Effector CD8-positive, alpha-beta T cell (primary cell): ENCODE measurements around the gene OR2S2.
"Not testable (repeated sequence)": the region's sequence is repeated elsewhere in the genome, so short reads cannot be mapped to it uniquely, and the experiment has no call there.

Experiments used
- DNase-seq: peaks from one replicate; lab custom pipeline; 2025; lab: John Stamatoyannopoulos, UW

OR2S2 gene

DNA sequence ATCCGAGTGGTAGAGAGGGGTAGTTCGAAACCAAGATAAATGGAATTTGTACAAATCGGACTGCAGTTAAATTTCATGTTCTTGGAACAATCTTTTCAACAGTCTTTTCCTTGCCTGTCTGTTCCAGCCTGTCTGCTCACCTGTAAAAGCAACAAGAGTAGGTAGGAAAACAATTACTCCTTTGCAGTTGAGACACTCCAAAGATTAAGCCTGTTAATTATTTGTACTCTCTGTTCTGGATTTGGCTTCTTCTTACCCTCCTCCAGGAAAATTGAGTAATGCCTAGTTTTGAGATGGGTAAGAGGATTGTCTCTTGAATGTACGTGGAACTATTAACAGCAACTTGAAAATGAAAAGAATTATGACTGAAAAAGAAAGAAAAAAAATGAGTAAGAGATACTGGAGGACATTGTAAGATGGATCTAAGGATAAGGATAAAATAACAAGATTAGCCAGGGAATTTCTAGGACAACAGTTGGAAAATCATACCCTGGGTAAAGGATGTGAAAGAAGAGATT is 24.3 kb downstream of the OR2S2 start:
- DNase-seq = no peak

DNA sequence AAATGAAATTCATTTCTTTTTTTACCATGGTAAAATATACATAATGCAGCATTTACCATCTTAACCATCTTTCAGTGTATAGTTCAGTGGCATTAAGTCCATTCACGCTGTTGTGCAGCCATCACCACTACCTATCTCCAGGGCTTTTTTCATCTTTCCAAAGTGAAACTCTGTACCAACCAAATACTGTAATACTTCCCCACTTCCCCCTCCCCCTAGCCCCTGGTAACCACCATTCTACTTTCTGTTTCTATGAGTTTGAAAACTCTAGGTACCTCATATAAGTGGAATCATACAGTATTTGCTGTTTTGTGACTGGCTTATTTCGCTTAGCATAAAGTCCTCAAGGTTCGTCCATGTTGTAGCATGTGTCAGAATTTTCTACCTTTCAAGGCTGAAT is 25.2 kb downstream of the OR2S2 start:
- DNase-seq = no peak

DNA sequence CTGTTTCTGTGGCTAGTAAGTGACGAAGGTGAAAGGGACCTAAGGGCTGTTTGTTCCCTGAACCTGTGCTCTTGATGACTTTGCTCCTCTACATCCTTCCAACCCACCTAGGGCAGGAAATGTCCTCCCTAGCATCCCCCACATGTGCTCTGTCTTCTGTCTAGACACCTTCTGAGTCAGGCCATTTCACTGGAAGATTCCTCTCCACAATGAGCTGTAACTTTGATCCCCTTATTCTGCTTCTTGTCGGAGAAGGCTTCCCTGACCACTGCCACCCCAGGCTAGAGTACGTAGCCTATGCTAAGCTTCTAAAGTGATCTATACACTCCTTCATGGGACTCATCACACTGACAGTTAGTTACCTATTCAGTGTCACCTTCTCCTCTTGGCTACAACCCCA is 27.0 kb downstream of the OR2S2 start:
- no peak for DNase-seq

DNA sequence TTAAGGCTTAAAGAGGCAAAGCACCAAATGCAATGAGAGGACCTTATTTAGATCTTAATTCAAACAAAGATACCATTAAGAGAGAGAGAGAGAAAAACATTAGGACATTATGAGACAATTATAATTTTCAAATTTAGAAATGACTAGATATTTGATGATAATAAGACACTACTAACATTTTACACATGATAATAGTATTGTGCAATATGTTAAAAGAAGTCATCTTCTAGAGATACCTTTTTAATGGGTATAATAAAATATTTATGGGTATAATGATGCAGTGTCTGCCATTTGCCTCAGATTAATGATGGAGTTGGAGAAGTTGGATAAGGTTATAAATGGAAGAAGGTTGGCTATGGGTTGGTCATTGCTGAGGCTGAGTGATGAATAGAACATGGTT is 27.4 kb downstream of the OR2S2 start:
- no peak for DNase-seq

DNA sequence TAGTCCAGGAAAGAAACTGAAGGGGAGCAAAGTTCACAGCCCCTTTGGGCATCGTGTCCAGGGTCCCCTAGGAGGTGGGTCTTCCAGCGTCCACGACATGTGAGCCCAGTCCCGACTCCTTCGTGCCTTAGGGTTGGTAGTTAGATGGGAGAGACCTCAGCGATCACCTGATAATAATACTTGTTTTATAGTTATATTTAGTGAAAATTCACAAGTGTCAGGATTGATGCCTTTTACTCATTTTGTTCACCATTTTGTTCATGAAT is 28.6 kb downstream of the OR2S2 start:
- no peak for DNase-seq

DNA sequence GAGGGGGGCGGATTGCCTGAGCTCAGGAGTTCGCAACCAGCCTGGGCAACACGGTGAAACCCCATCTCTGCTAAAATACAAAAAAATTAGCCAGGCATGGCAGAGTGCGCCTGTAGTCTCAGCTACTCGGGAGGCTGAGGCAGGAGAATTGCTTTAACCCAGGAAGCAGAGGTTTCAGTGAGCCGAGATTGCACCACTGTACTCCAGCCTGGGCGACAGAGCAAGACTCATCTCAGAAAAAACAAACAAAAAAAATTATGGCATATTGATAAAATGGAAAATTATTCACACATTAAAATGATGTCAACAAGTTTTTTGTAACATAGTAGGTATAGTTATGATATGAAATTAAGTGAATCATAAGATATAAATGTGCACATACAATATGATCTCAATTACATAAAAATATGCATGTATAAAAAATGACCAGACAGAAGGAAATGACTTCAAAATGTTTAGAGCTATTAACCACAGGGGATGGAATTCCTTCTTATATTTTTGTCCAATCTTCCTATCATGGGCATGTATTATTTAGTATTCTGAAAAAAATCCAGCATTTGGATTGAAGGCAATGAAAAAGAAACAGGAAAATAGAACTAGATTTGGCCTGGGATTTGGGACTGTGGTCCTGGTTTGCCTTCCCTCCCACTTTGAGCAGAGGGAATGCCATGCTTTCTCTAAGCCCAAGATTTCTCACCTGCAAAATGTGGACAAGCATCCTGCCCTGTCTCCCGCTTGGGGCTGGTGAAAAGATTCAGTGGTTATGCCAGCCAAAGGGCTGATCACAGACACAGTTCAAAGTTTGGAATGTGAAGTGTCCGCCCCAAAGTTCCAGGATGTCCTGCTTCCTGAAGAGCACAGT is 29.1 kb downstream of the OR2S2 start:
- DNase-seq = no peak

DNA sequence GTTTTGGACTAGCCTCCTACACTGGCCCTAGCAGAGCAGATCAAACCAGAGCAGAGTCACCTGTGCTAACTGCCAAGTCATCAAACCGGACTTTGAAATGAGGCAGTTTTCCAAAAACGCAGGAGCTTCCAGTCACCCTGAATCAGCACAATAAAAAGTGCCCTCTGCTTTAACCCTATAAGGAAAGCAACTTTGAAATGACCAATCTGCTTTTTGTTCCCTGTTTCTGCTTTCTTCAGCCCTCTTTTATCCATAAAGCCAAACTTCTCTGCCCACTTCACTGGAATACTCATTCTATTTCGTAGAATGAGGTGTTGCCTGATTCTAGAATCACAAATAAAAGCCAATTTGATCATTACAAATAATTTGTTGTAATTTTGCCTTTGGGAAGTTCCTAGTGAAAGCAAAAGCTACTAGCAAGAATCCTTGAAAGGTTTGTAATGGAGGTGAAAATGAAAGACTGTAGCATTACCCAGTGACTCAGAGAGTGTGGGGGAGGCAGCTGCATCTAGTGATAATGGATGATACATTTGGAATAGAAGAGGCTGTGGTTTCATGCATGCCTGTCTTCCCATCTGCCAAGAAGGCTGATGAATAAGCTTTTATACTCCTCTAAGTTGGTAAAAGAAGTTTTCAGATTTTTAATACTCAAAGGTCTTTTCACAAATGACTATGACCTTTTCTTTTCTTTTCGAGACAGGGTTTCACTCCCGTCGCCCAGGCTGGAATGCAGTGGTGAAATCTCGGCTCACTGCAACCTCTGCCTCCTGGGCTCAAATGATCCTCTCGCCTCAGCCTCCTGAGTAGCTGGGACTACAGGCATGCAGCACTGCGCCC is 33.8 kb downstream of the OR2S2 start:
- DNase-seq = no peak

DNA sequence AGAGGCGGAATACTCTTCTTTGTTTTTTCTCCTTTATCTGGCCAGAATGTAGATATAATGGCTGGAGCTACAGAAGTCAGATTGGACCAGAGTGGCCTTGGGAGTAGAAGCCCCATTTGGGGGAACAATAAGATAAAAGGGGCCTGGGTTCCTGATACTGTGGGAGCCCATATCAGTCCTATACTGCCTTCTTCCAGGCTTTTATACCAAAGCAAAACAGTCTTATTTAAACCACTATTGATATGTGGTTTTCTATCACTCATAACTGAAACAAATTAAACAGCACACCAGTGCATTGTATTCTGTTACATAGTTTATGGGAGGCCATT is 34.4 kb downstream of the OR2S2 start:
- DNase-seq = no peak

DNA sequence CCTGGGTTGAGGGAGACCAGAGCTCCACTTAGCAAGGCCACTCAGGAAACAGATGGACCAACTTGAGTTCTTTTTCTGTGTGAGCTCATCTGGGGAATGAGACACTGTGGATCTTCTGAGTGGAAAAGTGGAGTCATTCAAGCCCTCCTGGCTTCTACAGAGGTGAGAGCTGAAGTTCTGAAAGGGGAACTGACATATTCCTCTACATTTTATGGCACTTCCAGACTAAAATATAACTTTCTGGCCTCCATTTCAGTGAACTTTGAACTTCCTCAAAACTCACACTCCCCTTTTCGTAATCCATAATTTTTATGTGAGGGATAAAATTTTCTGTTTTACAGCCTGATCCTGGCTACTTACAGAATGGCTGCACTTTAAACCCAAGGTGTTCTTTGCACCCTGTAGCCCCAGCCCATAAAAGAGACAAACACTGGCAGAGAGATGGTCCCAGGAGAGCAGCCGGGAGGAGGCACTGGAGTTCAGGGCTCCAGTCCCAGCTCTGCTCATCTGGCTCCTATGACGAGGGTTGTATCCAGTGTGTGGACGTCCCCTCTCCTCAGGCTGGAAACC is 37.8 kb downstream of the OR2S2 start:
- no peak for DNase-seq

DNA sequence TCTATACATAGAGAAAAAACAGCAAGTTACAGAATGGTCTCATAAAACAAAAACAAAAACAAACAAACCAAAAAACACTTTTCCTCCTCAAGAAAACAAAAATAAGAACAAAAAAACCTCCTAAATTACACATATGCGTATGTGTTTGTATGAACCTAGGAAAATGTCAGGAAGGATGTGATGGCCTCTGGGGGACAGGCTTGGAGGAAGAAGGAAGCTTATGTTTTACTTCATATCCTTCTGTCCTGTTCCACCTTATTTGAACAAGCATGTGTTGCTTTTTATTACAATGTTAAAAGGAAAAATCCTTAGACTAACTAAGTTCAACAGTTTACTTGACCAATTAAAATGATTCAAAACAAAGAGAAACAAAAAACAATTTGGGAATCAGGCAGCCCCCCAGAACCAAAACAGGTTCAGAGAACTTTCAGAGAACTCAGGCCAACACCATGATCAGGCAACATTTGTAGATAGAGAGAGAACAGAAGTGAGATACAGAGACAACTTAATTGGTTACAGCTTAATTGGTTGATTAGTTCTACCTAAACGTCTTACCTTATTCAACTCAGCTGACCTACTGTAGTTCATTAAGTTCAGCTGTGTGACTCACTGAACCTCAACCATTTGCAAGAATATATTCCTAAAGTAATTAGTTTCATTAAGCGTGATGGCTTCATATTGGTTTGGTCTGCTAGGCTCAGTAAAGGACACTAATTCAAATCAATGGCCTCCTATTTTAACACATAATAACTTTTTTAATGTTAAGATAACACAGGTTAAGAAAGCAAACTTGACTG is 38.5 kb downstream of the OR2S2 start:
- DNase-seq = no peak

DNA sequence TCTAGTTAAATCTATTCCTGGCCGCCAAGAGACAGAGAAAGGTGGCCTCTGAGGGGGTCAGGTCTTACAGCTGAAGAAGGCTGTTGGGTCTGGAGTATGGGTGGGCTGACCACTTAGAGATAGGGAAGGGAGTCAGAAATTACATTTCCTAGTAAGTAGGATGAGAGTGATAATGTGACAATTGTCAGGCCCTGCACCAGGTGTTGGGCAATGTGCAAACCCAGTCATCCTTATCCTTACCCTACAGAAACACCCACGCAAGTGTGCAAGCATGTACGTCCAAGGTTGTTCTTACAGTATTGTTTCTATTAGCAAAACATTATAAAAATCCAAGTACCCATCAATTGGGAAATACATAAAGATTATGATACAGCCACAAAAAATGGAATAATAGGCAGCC is 39.2 kb downstream of the OR2S2 start:
- no peak for DNase-seq

DNA sequence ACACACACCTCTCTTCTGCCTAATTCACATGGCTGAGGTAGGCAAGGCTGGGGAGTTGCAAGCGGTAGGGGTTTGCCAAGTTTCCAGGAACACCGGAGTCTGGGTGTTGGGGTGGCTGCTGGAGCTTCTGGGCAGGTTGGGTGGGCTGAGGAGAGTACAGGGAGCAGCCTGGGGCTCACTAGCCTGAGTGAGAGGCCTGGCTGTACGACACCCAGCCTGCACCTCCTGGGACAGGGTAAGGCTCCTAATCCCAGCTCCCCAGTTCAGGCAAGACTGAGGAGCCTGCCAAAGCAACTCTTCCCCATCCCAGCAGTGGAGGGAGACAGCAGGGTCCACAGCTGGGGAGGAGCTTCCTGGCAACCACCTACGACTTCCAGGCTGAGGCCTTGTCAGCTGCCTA is 40.7 kb downstream of the OR2S2 start:
- no peak for DNase-seq

DNA sequence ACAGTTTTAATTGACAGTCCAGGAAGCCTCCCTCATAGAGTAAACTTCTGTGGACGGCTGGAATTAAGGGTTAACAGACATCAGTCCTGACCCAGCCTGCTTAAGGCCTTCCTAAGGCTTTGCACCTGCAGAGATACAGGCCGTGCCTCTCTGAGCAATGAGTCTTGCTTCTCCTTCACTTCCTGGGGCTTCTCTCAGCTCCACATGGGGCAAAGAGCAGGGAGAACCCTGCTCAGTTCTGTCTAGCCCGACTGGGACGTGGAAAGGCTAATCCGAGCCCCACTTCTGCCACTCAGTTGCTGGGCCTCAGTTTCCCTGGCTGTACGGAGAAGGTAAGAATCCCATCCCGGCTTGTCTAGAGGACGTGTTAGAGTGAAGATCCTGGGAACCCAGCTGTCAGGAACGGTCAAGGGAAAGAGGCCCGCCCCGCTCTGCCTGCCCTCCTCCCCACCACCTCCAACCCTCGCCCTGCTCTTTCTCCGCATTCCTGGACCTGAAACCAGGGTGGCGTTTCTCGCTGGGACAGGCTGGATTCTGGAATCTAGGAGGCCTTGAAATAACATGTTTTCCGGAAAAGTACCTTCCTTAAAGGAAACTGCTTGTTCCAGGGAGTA is 42.2 kb downstream of the OR2S2 start:
- no peak for DNase-seq

DNA sequence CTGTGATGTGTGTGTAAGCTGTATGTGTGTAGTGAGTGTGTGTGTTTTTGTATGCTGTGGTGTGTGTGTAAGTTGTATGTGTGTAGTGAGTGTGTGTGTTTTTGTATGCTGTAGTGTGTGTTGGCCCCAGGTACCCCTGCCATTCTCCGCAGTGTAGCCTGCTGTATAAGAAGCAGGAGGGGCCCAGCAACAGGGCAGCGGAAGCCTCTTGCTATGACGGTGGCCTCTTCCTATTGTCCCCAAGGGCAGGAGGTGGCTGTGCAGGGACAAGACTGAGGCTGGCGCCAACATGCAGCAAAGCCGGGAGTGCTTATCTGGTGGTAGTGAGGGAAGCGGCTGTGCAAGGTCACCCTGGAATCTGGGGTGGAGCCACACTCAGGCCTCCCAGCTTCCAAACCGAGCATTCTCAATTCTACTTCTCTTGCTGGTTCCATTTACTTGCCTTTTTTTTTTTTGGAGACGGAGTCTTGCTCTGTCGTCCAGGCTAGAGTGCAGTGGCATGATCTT is 43.6 kb downstream of the OR2S2 start:
- DNase-seq = no peak

DNA sequence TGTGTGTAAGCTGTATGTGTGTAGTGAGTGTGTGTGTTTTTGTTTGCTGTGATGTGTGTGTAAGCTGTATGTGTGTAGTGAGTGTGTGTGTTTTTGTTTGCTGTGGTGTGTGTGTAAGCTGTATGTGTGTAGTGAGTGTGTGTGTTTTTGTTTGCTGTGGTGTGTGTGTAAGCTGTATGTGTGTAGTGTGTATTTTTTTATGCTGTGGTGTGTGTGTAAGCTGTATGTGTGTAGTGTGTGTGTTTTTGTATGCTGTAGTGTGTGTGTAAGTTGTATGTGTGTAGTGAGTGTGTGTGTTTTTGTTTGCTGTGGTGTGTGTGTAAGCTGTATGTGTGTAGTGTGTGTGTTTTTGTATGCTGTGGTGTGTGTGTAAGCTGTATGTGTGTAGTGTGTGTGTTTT is 44.5 kb downstream of the OR2S2 start:
- DNase-seq = not testable (repeated sequence)

DNA sequence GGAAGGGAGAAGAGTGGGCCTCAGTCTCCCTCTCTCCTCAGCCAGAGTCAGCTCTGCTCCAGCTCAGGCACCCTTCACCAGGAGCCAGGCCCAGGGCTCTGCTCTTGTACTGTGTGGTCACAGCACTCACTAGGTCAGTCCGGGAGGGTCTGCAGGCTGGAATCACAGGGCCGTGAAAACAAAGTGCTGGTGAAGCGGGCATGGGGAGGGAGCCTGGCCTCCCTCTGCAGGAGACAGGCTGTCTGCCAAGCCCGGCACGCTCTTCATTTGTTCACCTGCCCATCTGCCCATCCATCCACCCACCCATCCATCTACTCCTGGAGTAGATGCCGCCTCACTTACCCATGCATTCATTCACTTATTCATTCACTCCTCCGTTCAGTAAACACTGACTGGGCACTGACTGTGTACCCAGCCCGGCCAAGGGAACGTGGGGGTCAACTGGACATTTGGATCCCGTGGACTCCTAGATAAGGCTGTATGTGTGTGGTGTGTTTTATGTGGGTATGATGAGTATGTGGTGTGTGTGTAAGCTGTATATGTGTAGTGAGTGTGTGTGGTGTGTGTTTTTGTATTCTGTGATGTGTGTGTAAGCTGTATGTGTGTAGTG is 45.1 kb downstream of the OR2S2 start:
- DNase-seq = no peak

DNA sequence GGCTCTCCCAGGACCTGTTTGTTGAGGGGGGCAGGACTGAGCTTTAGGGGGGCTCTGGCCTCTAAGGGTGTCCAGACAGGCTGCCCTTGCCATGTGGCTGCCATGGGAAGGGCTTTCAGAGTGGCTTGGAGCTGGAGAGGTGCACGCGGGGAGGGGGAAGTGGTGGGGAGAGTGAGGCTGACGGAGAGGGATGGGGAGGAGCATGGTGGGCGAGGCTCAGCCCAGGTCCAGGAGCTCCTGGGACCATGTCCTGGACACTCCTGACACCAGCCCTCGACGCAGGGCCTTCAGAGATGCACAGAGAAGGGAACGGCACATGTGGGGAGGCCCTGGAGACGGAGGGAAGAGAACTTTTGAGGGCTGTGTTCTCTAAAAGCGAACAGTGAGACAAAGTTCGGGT is 46.3 kb downstream of the OR2S2 start:
- no peak for DNase-seq

DNA sequence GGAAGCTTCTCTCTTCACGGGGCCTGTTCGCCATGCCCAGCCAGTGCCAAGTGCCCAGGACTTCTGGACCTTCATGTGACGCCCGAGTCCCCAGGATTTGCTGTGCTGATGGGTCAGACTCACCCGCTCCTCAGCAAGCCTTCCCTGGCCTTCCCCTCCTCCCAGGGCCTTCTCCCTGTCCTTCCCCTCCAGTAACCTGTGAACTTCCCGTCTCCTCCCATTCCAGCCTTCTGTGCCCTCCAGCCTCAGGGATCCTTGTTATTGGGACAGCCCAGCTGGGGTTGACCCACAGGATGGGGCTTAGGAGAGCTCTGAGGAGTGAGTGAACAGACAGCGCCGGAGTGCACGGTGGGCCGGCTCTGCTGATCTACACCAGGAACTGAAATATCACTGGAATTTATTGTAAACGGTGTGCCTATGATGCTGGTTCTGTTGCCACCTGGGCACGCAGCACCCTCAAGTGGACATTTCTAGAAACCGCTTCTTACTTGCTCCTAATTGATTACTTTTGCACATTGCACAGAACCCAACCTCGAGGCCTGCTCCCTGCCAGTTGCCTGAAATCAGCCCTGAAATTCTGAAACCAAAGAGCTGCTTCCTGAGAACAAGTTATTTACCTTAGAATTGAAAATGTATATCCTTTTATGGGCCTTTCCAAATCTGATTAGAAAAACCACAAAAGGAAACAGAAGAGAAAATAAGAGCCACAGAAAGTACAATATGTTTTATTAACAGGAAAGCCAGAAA is 47.2 kb downstream of the OR2S2 start:
- DNase-seq = no peak

DNA sequence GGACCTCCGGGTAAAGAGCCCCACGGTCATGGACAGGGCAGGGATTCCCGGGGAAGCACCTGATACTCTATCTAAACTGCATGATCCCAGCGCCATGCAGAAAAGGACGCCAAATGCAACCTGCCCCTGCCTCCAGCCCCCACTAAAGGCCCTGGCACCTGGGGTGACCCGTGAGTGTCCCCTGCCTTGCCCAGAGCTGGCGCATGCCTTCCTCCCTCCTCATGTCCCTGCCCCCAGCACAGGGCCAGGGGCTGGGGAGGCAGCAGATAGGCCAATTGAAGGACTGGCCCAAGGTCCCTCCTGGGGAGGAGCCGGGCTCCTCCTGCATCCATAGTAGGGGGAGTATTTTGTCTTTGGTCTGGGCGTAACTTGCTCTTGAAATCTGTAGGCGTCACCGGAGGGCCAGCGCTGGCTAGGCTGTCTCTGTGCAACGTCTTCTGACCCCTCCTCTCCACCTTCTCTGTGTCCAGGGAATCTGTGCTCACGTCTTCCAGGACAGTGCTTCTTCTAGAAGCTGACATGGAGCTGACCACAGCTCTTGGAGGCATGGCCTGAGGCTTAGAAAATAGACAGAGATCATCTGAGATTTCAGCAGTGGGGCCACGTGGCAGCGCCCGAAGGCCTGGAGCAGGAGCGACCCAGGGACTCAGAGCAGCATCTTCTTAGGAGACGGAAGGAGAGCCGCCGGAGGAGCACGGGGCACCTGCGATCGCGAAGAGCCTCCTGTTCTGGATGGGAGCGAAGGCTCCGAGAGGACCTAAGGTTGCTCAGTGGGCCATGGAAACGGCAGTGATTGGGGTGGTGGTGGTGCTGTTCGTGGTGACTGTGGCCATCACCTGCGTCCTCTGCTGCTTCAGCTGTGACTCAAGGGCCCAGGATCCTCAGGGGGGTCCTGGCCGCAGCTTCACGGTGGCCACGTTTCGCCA is 48.0 kb downstream of the OR2S2 start:
- no peak for DNase-seq
